Umbilical cord (tissue), 2 donors: ENCODE measurements around the gene PCARE. TPM values are rescaled to one million over a fixed set of nuclear protein-coding genes. Genes with fewer than 3 reads are reported as not detected.

ENCODE experiments used
- DNase-seq: peaks from one replicate; pipeline ENCODE4 v3.0.0-alpha.2; 2015; ENCODE audit warnings: low spot score
- total RNA-seq: library from RNA; depleted of rRNA; stranded (reverse); fragments of >200 nt; gene quantifications from one replicate; pipeline ENCODE4 v1.2.3, GENCODE V29; 2014; ENCODE audit warnings: low replicate concordance; ENCODE audit not compliant: insufficient read depth

PCARE gene
- total RNA-seq, 1 donor from 2014 or later: 1.4 TPM

GRCh38 chr2:29063646-29064345 is 10.5 kb downstream of the PCARE start:
- peak; percentile 85 for DNase-seq

DNA sequence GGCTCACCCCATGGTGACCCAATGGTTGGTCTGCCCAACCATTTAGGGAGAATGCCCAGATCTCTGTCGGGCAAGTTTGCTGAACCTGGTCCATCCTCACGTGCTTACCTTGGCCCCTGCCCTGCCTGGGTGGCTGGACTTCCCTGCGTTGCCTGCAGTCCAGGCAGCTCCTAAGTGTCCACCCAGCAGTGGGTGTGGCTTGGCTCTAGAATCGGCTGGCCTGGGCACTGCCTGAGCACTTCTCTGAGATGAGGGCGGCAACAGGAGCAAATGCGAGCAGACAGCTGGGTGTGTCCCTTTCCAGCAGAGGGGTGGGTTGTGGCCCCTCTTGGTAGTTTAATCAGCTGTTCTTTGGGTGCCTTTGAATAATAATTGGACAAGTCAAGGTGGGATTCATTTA is 11.3 kb downstream of the PCARE start:
- no peak for DNase-seq

GRCh38 chr2:29062371-29062770 is 12.0 kb downstream of the PCARE start:
- DNase-seq: no peak

- no peak for DNase-seq
Observed at GRCh38 chr2:29061616-29062015, 12.7 kb downstream of the PCARE start.

DNA sequence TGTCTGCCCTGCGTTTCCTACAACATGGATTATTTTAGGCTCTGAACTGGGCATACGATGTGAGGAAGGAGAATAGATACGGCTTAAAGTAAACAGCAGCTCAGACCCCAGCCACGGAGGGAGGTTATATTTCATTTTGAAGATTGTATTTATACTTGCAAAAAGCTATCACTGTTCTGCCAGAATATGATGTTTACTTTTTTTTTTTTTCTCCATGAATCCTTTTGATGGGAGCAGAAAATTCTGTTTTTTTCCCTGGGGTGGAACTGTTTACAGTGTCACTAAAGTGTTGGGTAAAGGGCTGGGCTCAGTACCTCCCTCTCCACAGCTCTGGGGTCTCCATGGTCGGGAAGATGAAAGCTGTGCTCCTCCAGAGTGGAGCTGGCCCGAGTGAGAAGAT is 13.1 kb downstream of the PCARE start:
- peak; percentile 48 for DNase-seq

- DNase-seq: no peak
Observed at GRCh38 chr2:29060441-29060840, 13.9 kb downstream of the PCARE start.

DNA sequence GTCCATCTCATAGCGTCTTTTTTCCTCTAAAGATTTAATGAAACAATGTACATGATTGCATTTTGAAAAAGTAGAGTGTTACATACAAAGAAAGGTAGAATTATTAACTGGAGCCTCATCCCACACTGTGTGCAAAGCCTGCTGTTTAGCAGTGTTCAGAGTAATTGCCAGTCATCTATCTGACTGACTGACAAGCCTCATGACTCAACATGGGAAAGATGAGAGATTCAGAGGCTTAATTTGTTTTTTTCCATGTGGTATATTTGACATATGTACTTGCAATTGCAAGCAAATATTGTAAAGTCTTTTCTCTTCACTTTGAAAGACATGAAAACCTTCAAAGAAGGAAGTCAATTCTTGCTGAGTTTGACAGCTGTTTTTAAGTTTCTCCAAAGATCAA is 14.7 kb downstream of the PCARE start:
- DNase-seq: no peak

- DNase-seq: no peak
Observed at GRCh38 chr2:29057006-29057405, 17.3 kb downstream of the PCARE start.

- DNase-seq: no peak
Observed at GRCh38 chr2:29056452-29056851, 17.9 kb downstream of the PCARE start.

DNA sequence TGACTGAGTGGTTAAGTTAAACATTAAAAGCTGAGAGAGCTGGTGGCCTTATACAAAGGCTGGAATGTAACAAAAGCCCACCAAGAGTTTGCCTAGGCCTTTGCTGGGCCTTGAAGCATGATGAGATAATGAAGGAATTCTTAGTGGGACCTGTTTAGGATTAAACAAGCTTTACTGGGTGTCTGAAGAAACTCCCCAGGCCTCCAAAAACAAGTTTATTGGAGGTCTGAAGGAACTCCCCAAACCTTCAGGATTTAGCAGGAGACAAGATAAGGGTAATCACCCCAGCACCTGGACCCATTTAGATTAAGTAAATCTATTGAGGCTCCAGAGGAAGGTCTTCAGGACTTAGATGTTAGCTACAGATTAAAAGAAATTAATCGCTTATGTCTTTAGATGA is 18.7 kb downstream of the PCARE start:
- peak; percentile 83 for DNase-seq

- DNase-seq: no peak
Observed at GRCh38 chr2:29054430-29054829, 19.9 kb downstream of the PCARE start.

- DNase-seq: peak; percentile 77
Observed at GRCh38 chr2:29053670-29054400, 20.5 kb downstream of the PCARE start.

DNA sequence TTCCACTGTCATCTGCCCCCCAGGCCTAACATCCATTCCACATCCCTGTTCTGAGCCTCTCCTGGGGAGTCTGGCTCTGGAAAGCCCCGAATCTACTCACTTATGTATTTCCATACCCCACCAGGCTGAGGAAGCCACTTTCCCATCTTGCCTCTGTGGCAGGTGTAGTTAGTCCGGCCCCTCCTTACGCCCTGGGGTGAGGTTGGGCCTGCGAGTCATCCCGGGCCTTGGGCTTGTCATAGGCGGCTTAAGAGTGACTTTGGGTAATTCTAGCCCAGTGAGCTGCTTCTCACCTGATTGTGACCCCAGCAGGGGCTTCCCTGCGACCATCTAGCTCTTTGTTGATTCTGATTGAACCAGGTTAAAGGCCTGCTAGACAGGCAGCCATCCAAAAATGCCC is 21.1 kb downstream of the PCARE start:
- peak; percentile 10 for DNase-seq

DNA sequence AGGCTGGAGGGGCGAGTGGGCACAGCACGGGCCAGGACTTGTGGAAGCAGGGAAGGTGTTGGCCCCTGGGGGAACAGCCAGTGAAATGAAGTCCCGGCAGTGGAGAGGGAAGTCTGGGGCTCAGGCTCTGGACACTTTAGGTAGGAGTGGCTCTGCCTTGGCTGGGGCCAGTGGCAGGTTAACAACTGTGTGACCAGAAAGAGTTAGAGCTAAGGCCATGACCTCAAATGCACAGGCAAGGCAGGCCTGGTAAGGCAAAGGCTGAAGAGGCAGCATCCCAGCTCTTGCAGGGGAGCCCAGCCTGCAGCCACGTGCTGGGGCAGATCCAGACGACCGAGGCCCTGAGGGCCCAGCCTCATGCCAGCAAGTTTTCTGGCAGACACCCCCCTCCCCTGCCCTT is 21.5 kb downstream of the PCARE start:
- no peak for DNase-seq

- DNase-seq: no peak
Observed at GRCh38 chr2:29051730-29052129, 22.6 kb downstream of the PCARE start.

- DNase-seq: peak; percentile 64
Observed at GRCh38 chr2:29050591-29050990, 23.7 kb downstream of the PCARE start.

GRCh38 chr2:29047083-29047845 is 27.1 kb downstream of the PCARE start:
- DNase-seq: no peak

DNA sequence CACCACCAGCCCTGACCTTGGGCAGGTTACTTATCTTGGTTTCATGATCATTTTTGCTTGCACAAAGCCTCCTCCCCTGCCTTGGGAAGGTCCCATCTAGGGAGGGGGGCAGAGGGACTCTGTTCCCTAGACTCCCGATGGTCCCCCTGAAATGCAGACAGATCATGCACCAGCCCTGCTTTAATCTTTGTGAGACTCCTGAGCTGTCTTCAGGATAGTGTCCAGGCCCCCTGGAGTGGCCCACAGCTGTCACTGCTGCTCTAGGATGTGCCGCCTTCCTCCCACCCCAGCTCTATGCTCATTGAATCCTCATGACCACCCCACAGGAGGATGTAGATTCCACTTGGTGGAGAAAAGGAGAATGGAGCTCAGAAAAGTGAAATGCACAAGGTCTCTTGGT is 28.0 kb downstream of the PCARE start:
- DNase-seq: no peak

DNA sequence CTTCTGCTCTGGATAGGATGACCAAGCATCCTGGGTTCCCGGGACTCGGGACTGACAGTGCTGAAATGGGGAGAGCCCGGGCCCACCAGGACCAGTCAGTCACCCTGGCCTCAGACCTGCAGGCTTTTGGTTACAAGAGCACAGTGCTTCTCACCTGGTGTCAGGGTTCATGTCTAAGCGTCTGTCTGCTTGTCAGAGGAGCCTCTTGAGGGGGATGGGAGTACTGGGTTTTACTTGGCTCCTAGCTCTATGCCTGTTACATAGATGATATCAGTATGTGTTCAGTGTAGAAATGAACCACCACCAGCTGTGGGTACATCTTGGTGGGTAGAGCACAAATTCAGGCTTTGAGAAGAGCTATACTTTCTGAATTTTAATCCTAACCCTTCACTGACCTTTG is 29.9 kb downstream of the PCARE start:
- DNase-seq: no peak

DNA sequence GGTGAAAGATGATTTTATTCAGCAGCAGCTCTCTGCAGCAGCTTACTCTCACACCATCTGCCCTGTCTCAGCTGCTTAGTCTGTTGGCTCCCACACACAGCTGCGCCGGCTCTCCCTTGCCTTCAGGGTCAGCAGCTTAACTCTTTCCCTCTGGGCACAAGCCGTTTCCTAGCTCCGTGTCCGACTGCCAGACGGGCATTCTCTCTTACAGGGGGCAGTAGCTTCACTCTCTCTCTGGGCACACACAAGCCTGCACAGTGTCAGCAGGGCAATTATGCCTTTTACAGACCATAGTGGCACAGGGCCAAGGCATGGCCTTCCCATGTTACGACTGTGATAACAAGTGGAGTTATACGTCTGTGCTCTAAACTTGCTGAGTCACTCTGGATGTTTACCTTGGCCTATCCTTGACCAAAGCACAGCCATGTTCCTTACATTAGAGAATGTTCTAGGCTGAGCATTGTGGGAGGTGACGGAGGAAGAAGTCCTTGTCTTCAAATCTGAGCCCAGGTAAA is 31.7 kb downstream of the PCARE start:
- peak; percentile 59 for DNase-seq

DNA sequence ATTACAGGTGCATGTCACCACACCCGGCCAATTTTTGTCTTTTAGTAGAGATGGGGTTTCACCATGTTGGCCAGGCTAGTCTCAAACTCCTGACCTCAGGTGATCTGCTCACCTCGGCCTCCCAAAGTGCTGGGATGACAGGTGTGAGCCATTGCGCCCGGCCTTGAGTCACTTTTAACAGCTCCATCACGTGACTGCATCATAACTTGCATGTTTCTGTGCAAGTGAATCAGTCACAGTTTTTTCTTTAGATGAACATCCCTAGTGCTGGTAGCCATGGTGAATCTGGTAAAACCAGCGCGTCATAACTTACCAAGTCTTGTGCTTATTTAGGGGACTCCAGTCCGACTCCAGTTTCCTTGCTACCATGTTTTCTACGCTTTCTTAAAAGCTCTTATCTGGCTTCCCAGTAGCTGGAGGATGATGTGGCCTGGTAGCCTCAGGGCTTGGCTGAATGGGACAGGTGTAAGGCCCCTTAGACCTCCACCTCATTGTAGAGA is 33.1 kb downstream of the PCARE start:
- no peak for DNase-seq

DNA sequence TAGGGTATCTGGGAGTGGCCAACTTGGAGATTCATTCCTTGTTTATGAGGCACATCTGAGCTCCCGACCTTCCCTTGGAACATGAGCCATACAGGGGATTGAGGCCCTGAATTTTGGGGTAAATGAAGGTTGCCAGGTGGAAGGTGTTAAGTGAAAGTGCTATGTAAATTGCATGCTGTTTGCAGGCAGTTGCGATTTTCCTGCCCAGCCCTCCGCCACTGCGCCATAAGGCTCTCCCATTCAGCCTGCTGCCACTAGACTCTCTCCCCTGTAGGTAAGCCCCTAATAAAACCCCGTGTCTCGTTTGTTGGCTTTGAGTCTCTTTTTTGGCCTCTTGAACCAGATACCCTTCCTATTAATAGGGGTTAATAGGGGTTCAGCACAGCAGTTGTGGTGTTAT is 33.8 kb downstream of the PCARE start:
- DNase-seq: no peak
